NCI-H446 (cell line): ENCODE results near the gene GZF1.

Experiments used
- DNase-seq, 2 experiments: peaks; one replicate each; lab custom pipeline; 2025; lab: John Stamatoyannopoulos, UW

GZF1 gene

DNA sequence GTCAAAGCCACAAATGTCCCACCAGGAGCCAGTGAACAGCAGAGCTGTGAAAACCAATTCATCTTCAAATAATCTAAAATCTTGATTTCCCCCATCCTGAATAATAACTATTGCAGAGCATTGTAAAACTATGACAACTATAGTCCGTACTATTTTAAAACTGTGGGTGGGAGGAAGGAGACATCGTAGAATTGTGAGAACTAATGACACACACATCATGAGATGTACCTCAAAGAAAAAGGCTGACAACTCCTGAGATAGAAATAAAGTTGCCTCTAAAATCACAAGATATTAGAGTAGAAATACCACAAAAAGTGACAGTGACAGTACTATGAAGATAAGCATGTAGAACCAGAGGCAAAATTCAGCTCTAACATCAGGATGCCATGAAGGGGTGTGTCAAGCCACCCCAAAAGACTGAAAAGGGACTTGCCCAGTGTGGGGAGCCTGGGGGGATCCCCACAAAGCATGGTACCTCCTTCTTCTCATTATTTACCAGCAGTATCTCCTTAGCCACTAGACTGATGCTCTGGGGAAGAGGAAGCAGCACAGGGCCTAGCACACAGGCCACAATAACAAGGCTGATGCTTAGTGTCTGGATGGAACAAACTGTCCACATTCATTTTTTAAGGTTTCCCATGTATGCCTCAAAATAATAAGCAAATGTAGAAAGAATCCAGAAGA, 45.9 kb downstream of the GZF1 start:
- DNase-seq, result no peak

GRCh38 chr20:23408957-23409356, 47.0 kb downstream of the GZF1 start:
- DNase-seq, result no peak

DNA sequence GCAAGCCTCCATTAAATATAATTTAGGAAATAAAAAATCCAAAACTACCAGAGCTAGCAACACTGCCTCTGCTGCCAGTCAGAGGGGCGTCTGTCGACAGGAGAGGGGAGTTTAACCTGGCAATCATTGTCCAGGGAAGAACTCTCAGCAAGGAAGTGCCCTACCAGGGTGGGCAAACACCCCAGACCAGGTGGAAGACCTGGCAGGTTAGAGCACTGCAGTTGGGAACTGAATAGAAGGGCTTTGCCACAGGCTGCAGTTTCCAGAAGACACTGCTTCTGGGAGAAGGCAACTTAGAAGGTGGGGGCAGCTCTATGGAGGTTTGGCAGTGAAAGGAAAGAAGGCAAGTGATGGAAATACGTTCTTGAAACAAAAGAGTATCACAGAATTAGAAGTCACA, 47.8 kb downstream of the GZF1 start:
- no peak for DNase-seq

GRCh38 chr20:23410916-23411695, 49.1 kb downstream of the GZF1 start:
- DNase-seq, result no peak

GRCh38 chr20:23412026-23412425, 50.0 kb downstream of the GZF1 start:
- no peak for DNase-seq

DNA sequence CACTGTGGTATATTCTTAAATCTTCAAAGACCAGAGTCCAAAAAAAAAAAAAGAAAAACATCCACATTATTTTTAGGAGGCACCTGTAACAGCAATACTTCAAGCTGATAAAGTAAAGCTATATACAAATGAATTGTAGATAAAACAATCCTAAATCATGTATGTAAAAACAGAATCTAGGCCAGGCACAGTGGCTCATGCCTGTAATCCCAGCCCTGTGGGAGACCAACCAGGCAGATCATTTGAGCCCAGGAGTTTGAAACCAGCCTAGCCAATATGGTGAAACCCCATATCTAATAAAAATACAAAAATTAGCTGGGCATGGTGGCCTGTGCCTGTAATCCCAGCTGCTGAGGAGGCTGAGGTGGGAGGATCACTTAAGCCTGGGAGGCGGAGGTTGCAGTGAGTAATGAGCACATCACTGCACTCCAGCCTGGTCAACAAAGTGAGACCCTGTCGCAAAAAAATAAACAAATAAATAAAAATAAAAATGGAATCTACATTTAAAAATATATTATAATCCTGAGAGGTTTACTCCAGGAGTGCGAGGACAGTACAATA, 52.0 kb downstream of the GZF1 start:
- DNase-seq, result no peak

DNA sequence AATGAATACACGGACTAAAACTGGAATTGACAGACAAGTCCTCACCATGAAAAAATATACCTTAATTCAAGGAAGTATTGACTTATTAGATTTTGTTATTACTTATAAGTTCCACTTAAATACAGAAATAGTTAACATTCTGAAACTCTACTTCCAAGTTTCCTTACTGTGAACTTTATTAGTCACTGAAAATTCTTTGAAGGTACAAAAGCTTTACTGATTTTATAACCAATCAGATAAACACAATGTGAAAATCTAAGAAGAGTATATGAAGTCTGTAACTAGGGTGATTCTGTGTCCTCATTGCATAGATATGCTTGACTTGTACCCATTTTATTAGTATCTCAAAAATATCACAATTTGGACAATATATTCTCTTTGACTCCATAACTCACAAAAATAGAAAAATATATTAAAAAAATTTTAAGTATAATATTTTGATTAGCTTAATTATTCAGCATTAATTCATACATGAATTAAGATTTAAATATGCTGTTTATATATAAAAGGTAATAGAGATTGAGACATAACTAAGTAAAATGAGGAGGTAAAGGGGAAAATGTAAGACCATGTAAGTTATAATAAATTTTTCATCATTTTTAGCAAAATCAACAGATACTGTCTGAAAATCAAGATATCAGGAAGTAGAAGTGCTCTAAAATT, 52.7 kb downstream of the GZF1 start:
- no peak for DNase-seq

DNA sequence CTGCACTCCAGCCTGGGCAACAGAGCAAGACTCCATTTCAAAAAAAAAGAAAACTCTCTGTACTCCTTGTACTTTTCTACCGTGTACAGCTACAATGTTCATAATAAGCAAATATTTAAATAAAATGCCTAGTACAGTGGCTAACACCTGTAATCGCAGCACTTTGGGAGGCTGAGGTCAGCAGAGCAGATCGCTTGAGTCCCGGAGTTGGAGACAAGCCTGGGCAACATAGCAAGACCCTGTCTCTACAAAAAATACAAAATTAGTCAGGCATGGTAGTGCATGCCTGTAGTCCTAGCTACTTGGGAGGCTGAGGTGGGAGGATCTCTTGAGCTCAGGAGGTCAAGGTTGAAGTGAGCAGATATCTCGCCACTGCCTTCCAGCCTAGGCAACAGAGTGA, 53.6 kb downstream of the GZF1 start:
- DNase-seq, result no peak

DNA sequence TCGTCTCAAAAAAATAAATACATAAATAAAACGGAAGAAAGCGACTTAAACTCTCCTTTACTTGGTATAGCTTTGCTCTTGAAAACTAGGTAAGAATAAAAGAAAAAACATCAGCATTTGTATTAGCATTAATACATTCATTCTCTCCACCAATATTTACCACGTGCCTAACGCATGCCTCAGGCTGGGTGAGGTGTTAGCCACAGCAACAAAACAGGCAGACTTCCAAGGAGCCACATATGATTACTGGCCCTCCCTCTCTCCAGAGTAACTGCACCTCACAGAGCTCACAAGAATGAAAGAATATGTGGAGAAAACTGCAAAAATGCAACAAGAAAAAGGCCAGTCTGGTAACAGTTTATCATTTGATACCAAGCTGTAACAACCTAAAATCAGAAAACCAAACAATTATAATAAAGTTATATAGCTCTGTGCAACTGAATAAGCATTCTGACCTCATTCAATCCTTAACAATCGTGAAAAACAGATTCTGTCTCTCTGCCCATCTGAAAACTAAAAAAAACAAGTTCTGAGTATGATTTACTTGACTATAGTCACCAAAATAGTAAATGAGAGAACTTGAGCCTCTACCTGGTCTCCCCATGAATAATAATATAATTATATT, 54.1 kb downstream of the GZF1 start:
- DNase-seq, result no peak

DNA sequence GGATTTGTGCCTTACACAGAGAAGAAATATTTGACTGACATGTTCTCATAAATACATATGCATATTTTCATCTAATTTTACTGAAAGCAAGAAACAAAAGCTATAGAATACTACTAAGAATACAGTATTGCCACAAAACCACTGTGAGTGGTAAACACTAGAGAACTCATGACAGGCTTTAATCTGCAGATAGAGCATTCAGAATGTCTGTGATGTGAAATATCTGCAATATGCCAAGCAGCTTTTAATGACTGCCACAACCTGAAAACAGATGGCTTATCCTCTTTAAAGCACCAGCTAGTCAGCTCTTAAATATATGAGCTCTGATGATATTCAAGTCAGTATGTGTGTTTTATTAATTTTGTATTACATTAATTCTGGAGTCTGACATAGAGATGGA, 55.9 kb downstream of the GZF1 start:
- DNase-seq, result no peak

DNA sequence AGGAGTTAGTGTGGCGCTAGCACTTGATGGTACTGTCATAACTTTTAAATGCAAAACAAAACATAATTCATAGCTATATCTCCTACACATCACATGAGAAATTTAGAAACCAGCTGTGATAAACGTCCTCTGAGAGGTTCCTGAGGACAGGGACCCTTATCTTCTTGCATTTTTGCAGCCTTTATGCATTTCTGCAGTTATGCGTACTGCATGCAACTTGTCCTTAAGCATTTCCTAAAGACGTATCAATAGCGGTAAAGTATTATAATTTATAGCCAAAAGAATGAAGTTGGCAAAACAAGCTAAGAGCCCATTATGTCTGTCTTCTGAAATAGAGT, 57.6 kb downstream of the GZF1 start:
- DNase-seq, result no peak

GRCh38 chr20:23419995-23420901, 58.3 kb downstream of the GZF1 start:
- DNase-seq, result no peak

GRCh38 chr20:23420943-23421931, 59.3 kb downstream of the GZF1 start, which contains the start of gene NAPB:
TSS of gene NAPB (minus strand) at chr20:23421488. CDS start at chr20:23421402, 86 bp downstream.
- DNase-seq, result peak; percentile 81 to 97
